Stimulated activated CD8-positive, alpha-beta memory T cell treated with anti-CD3 and anti-CD28 coated beads, Interleukin-2, amount 100 ng/mL, for 1 hour (primary cell): ENCODE data around the gene UMPS.
A peak's percentile ranks its signal among the peaks of the same experiment; 100 is the strongest.
"Not testable (repeated sequence)": the region's sequence is repeated elsewhere in the genome, so short reads cannot be mapped to it uniquely, and the experiment has no call there.

Experiments used
- DNase-seq, 2 donors: peaks; one replicate each; pipeline ENCODE4 v3.0.0-alpha.2; 2020; ENCODE audit warnings: low read depth in 2 of 2

The UMPS gene

DNA sequence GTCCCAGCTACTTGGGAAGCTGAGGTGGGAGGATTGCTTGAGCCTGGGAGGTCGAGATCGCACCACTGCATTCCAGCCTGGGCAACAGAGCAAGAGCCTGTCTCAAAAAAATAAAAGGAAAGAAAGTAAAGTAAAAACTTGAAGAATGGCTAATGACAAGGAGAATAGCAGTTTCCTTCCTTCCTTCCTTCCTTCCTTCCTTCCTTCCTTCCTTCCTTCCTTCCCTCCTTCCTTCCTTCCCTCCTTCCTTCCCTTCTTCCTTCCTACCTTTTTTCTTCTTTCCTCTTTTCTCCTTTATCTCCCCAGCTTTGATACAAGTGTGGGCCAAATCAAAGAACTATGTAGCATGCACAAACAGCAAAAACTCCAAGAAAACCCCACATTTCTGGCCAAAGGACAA is 23.0 kb upstream of the UMPS start:
- not testable (repeated sequence) for DNase-seq

DNA sequence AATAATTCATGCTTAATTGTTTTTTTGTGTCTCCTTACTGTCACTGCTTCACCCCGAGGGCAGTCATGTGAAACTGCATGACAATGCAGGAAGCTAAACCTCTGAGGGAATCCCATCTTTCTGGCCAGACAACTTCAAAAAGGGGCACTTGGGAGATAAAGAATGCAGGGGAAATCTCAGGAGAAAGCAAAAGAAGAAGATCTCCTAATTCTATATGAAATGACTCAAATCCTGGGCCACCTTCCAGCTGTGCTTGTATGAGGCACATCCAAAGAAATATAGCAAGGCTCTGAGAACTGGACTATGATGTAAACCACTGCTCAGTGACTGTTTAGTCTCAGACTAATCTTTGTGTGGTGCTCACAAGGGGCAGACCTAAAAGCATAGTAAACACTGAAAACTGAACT is 22.6 kb upstream of the UMPS start:
- DNase-seq = no peak

DNA sequence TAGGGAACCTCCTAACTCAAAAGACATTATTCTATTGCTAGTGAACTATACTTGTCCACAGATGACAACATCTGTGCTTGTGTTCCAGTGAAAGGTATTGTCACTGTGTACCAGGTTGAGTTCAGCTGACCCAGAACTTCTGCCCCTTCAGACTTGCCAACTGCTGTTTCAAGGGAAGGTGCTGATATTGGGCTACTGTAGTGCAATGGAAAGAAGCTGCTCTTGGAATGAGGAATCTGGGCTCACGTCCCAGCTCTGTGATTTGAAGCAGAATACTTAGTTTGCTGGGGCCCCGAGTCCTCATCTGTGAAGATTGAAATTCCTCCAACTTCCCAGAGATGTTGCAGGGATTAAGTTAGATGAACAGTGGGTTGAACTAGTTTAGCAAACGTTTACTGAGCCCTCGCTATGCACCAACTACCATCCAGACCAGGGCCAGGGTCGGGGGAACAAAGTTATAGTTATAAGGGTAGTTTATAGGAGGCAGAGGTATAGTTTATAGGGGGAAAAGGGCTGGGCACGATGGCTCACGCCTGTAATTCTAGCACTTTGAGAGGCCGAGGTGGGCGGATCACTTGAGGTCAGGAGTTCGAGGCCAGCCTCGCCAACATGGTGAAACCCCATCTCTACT is 15.9 kb upstream of the UMPS start:
- no peak for DNase-seq

DNA sequence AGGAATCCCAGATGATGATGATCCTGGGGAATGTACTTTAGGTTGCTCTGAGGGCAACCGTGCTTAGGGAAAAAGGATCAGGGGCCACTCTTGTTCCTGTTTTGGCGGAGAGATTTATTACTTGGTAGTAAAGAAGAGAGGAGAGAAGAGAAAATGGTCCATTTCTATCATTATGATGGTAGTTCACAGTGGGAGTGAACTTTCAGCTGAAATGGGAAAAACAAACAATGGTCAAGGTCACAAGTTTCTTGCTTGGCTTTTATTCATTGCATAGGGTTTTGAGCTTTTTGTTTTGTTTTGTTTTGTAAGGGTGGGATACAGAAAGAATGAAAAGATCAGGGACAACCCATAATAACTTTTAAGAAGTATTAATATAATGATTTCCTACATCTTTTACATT is 7.7 kb upstream of the UMPS start:
- no peak for DNase-seq

DNA sequence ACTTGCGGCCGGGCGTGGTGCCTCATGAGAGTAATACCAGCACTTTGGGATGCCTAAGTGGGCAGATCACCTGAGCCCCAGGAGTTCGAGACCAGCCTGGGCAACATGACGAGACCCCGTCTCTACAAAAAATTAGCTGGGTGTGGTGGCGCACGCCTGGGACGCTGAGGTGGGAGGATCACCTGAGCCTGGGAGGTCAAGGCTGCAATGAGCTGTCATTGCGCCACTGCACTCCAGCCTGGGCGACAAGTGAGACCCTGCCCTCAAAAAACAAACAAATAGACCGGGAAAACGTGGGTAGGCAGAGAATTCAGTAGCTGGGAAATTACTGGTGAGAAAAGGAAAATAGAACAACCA is 667 bp downstream of the UMPS start:
- no peak for DNase-seq

DNA sequence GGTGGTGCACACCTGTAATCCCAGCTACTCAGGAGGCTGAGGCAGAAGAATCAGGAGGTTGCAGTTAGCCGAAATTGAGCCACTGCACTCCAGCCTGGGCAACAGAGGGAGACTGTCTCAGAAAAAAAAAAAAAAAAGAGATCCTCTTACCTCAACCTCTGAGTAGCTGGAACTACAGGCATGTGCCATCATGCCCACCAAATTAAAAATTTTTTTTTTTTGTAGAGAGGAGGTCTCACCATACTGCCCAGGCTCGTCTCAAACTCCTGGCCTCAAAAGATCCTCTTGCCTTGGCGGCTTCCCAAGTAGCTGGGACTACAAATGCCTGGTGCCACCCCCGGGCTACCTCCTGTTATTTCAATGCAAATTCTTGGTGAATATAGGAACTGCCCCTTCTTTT is 1.5 kb downstream of the UMPS start:
- DNase-seq = no peak

DNA sequence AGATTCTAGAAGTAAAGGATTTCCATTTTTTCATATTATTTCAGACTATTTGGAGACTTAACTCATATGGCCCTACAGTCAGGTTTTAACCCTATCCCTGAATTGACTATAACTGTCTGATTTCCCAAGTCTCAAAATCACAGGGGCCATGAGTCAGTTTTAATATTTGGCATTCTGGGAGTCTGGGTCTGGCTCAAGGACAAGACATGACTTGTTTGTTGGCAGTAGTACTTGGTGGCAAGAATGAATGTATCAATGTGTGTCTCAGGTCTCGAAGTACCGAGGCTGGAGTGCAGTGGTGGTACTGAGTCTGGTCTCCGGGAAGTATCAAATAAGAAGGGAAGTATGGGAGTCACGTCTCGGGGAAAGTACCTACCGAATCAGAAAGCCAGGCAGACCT is 10.8 kb downstream of the UMPS start:
- no peak for DNase-seq

DNA sequence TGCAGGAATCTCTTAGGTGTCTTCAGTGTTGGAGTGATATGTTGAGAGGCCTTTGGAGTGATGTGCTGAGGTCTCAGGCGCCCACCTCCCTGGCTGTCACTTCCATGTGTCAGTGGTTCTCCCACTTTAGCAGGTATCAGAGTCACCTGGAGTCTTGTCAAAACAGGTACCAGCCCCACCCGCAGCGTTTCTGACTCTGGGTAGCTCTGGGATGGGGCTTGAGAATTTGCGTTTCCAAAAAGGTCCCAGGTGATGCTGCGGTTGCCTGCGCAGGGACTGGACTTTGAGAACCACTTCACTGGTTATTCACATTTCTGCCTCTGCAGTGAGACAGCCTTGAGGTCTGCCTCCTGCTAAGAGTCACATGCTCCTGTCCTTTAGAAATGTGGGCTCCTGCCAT is 15.5 kb downstream of the UMPS start:
- DNase-seq = no peak

DNA sequence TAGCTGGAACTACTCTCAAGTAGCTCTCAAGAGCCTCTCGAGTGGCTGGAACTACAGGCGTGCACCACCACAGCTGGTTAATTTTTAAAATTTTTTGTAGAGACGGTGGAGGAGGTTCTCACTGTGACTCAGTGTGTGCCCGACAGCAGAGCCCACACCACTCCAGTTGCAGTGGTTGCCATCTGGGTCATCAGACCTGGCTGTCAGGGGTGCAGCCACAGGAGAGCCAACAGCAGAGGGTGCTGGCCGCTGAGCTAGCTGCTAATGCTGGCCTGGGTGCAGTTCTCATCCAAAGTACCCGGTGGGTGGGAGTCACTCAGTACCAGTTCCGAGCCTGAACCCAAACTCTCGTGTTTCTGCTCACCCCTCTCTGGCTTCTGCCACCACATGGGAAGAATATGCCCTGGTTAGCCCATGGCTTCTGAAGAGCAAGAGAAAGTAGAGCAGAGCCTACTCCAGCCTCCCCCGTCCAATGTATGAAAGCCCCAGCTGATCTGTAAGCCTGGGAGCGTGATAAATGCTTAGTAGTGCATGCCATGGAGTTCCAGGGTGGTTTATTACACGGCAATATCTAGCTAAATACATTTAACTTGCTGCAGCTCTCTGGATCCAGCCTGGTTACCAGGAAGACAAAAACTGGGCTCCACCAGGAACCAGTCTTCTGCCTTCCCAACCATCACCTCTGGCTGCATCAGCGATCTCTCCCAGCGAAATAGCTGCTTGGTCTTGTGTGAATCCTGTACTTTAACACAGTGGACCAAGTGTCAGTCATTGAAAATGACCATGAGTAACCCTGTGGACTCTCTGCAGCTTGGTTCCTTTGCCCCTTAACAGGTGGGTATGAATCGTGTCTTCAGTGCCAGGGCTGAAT is 17.1 kb downstream of the UMPS start:
- no peak for DNase-seq

DNA sequence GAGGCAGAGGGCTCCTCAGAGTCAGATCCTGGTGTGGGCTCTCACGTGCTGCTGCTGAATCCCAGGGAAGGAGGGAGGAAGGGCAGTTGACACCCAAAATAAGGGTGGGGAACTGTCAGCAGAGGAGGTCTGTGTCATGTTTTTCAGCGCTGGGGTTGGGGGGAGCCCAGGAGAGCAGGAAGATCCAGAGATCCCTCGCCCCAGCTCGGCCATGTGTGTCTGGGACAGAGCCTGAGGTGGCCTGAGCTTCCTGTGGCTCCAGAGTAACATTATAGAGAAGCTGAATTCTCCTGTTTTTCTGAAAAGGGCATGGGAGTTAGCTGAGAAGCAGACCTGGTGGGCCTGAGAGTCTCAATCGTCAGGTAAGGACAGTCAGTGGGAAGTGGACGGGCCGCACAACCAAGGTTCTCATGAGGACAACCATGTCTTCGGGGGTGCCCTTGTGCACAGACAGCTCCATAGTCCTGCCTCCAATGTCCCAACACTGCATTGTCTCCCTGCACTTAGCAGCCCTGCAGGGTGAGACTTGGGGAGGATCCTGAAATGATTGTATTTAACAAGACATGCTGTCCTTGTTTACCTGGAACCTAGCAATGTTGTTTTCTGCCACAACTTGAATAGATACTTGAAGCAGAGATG is 18.4 kb downstream of the UMPS start:
- no peak for DNase-seq

DNA sequence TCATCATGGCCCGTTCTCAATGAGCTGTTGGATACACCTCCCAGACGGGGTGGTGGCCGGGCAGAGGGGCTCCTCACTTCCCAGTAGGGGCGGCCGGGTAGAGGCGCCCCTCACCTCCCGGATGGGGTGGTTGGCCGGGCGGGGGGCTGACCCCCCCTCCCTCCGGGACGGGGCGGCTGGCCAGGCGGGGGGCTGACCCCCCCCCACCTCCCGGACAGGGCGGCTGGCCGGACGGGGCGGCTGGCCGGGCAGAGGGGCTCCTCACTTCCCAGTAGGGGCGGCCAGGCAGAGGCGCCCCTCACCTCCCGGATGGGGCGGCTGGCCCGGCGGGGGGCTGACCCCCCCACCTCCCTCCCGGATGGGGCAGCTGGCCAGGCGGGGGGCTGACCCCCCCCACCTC is 19.6 kb downstream of the UMPS start:
- not testable (repeated sequence) for DNase-seq

DNA sequence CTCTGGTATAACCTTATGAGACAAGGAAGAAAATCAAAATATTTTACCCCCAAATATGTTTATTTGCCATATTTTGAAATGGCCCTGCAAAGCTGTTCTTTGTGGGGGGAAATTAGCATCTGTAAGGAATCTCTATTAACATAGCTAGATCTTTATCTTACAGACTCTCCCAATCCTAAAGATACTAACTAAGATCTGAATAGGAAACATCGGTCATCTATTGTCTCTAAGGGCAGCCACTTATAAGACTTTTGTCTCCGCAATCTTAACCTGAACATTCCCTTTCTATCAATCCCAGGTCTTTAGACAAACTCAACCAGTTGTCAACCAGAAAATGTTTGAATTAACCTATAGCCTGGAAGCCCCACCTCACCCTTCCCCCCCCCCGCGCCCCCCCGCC is 21.2 kb downstream of the UMPS start:
- DNase-seq = no peak

DNA sequence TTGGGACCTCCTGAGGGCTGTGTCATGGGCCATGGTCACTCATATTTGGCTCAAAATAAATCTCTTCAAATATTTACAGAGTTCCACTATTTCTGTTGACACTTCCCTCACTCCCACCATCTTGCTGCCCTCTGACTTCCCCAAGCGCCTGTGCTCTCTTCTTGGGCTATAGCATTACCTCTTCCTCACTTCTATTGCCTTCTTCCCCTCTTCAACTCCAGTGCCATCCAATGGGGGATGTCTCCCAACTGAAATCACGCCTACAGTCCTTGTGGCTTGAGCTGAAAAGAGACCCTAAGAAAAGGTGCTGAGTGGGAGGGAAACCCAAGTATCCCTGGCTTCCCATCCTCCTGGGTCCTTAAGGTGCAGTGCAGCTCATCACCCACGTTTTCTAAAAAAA is 21.8 kb downstream of the UMPS start:
- no peak for DNase-seq

DNA sequence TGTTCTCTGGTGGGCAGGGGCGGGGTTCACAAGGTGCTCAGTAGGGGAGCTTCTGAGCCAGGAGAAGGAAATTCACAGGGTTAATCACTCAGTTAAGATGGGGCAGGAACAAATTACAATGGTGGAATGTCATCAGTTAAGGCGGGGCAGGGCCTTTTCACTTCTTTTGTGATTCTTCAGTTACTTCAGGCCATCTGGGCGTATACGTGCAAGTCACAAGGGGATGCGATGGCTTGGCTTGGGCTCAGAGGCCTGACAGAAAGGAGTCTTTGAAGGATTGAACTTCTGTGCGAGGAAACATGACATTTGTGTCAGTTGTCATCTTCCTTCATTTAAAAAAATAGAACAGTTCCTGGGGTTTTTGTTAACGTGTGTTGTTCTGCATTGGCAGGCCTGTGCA is 27.7 kb downstream of the UMPS start:
- not testable (repeated sequence) for DNase-seq

DNA sequence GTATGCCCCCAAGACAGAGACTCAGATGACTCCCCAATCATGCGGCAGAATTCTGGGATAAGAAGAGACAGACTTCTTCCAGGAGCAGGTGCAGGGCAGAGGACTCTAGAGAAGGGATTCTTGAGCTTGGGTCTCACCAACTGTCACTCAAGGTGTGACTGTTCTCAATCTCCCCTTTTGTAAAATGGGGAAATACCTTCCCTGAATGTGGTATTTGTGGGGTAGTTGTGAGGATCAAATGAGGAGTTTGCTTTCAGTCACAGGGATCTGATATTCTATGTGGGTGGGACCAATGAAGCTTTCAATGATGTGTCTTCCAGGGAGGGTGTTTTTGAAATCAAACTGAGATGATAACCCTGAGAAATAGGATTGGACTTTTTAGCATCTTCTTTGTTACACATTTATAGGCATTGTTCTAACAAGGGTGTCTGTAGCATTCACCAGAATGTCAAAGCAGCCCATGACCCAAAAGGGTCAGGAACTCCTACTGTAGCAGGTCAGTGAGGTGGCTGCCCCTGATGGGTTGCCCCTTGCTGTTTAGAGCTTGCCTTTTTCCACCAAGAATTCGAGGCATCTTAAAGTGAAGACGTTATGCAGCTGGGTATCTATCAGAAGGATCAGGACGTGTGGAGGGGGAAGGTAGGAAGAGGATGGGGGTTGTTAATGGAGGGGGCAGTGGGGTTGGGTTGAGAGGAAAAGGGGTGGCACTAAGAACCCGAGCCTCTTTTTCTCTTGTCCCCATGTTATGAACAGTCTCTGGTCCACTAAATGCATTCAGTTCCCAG is 28.8 kb downstream of the UMPS start:
- DNase-seq = no peak

DNA sequence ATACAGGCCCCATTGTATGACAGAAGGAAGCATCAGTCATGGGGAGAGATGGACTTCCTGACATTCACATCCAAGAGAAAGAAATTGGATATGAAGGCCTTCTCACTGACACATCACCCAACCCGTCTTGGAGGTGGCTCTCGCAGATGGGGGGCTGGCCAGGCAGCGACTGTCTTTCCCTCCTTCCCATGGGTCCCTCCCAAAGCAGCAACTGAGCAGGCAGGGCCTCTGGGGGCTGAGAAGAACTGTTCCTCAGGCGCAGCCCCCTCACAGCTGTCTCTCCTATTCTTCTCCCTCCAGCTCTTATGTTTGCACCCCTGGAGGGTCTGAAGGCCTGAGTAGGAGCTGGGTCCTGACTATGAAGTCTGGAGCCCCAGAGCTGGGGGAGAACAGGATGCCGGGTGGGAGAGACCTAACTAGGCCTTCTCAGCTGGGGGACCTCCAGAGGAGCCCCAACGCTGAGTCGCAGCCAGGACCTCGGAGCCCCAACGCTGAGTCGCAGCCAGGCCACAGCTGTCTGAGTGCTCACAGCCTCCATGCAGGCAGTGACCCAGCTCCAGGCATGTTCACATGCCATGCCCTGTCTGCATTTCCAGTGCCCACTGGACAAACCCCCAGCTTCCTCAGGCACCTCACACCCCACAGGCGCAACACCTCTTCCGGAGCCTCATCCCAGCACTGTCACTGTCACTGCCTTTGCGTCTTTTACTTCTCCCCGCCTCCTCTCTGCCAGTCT is 29.6 kb downstream of the UMPS start:
- no peak for DNase-seq

DNA sequence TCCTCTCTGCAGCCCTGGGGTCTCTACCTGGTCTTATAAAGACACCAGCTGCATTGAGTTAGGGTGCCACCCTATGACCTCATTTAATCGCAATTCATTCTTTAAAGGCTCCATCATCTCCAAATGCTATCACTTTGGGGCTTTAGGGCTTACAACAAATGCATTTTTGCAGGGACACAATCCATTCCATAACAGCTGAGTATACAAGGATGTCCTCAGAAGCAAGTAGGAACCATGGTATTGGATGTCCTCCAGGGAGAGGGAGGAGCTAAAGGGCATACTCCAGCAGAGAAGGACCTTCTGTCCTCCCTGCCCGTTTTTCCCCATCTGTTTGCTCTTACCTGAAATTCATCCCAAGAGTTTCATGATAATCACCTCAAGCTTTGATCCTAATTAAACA is 30.3 kb downstream of the UMPS start:
- DNase-seq = no peak

DNA sequence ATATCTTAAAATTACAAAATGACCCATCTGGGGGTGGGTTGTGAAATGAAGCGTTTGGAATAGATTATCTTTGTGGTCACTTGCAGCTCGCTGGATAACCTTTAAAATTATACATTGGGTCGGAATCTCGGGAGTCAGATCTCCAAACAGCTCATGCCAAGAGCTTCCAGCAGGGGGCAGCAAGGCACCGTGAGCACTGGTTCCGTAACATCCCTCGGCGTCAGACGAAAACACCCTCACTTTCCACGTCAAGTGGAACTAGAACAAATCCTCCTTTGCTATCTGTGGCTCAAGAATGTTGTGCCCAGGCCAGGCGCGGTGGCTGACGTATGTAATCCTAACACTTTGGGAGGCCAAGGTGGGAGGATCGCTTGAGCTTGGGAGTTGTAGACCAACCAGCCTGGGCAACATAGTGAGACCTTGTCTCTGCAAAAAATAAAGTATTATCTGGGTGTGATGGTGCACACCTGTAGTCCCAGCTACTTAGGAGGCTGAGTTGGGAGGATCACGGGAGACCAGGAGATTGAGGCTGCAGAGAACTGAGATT is 31.1 kb downstream of the UMPS start:
- DNase-seq = peak; percentile 47 to 60

DNA sequence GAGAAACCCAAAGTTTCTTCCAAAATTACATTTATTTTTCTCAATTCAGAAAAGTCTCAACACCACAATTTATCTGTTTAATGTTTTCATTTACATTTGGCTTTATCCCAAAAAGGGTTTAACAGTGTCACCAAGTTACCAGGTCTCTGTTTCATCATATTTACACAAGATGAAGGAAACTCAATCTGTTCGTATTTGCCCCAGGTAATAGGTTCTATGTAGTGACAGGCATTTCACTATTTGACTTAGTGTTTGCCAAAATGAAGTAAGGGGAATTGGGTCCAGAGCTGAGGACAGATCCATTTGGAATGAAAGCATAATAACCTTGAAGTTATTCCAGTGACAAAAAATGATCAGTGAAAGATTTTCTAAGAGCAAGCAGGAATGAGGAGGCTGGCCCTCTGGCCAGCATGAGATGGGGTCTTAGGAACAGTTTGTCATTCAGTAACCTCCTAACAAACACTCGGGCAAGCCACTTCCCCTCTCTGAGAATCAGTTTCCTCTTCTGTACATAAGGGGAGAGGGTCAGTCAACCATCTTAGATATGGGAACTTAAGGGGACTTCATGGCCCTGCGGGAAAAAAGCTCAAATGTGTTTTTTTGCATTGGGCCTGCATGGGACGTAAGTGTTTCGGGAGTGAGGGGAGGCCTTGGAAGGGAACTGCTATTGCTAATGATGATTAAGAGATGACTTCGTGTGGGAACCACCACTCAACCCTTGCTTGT is 31.8 kb downstream of the UMPS start:
- no peak for DNase-seq

DNA sequence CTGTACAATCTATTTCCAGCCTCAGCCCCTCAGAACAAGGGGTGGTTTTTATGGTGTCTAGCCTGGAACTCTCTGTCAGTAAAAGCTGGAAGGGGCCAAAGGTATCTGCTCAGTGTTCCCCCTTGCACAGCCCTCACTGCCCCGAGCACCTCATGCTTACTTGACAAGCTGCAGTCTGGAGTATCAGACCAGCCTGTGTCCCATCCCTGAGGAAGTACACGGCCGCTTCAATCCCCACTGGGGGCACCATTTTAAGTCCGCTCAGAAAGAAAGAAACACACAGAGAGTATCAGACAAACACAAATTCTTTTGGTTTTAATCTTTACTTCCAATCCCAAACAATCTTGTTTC is 32.4 kb downstream of the UMPS start:
- DNase-seq = no peak

DNA sequence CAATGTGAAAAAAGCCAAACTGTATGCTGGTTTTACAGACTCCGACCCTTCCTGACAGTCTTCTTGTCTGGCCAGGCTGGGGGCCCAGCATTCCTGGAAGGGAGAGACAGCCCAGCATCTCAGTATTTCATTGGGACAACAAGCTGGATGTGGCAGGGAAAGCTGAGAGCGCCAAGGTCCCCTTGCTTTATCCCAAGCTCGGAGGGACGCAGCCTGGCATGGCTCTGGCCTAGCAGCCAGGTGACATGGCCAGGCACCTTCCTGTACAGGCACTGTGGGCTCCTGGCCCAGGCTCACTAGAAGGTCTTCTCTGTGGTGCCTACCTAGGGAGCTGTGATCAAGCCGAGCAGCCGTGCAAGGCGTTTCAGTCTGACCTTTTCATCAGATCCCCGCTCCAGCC is 33.0 kb downstream of the UMPS start:
- DNase-seq = no peak
